ENCODE results near the gene DGKB. TPM values are rescaled to one million over a fixed set of nuclear protein-coding genes. Genes with fewer than 3 reads are reported as not detected.

Gene DGKB
- total and polyA plus RNA-seq, 9 donors, result under 0.01 to 1.3 (median 0.28) TPM; not detected in 2

GRCh38 chr7:14682910-14683465 lies 219.6 kb downstream of the DGKB start:
- WGBS, 3 donors, result 85 to 90% (median 86%) methylated on average over 4 of the region's 4 CpGs
- no peaks in the 10 kb centered on the region for H3K4me1 ChIP-seq (ENCODE audit: insufficient read depth)
- H3K27me3 ChIP-seq, result no peaks in the 10 kb centered on the region
- TF ChIP-seq POLR2A (IDR thresholded peaks at IDR 0.05) (no peak), CTCF (IDR thresholded peaks at IDR 0.05) (no peak), EP300 (IDR thresholded peaks at IDR 0.05) (no peak)
- no peak overlapping the region for H3K4me3 ChIP-seq
- no peaks in the 10 kb centered on the region for H3K9me3 ChIP-seq
- DNase-seq, result no peak
- no peaks in the 10 kb centered on the region for H3K36me3 ChIP-seq
- intact Hi-C loops (cut with DNase I), result no loop called here
- no peak overlapping the region for H3K27ac ChIP-seq

- H3K27ac ChIP-seq, result no peak overlapping the region
- no peak for TF ChIP-seq EP300 (IDR thresholded peaks at IDR 0.05)
- TF ChIP-seq CTCF (IDR thresholded peaks at IDR 0.05), result no peak
- no peak for TF ChIP-seq POLR2A (IDR thresholded peaks at IDR 0.05)
- H3K36me3 ChIP-seq, result no peaks in the 10 kb centered on the region
- H3K4me3 ChIP-seq, result no peak overlapping the region
- intact Hi-C loops (cut with DNase I), result no loop called here
- WGBS, 3 donors, result 94 to 98% (median 96%) methylated on average over 1 of the region's 1 CpG
- DNase-seq, result no peak
- H3K27me3 ChIP-seq, result no peaks in the 10 kb centered on the region
- no peaks in the 10 kb centered on the region for H3K9me3 ChIP-seq
- H3K4me1 ChIP-seq (ENCODE audit: insufficient read depth), result no peaks in the 10 kb centered on the region
Observed at GRCh38 chr7:14676896-14677295, 225.7 kb downstream of the DGKB start.

- H3K27me3 ChIP-seq, result no peaks in the 10 kb centered on the region
- H3K4me1 ChIP-seq (ENCODE audit: insufficient read depth), result no peaks in the 10 kb centered on the region
- no peak overlapping the region for H3K27ac ChIP-seq
- H3K9me3 ChIP-seq, result no peaks in the 10 kb centered on the region
- intact Hi-C loops (cut with DNase I), result no loop called here
- H3K4me3 ChIP-seq, result no peak overlapping the region
- H3K36me3 ChIP-seq, result no peaks in the 10 kb centered on the region
- TF ChIP-seq POLR2A (IDR thresholded peaks at IDR 0.05) (no peak), CTCF (IDR thresholded peaks at IDR 0.05) (no peak), EP300 (IDR thresholded peaks at IDR 0.05) (no peak)
- no peak for DNase-seq
Observed at GRCh38 chr7:14673202-14673601, 229.3 kb downstream of the DGKB start.

- WGBS, 3 donors, result 14 to 21% (median 15%) methylated on average over 2 of the region's 2 CpGs
- Histone ChIP-seq H3K4me1 (ENCODE audit: insufficient read depth) (no peaks in the 10 kb centered on the region), H3K9me3 (no peaks in the 10 kb centered on the region), H3K36me3 (no peaks in the 10 kb centered on the region), H3K27me3 (no peaks in the 10 kb centered on the region), H3K4me3 (no peak overlapping the region), H3K27ac (no peak overlapping the region)
- intact Hi-C loops (cut with DNase I), result no loop called here
- TF ChIP-seq POLR2A (IDR thresholded peaks at IDR 0.05) (no peak), CTCF (IDR thresholded peaks at IDR 0.05) (no peak), EP300 (IDR thresholded peaks at IDR 0.05) (no peak)
- DNase-seq, result no peak
Observed at GRCh38 chr7:14666913-14667312, 235.6 kb downstream of the DGKB start.

All from ovary (tissue), 9 donors.